Endothelial cell of umbilical vein (primary cell): ENCODE data around the gene SPATA33. TPM values are rescaled to one million over a fixed set of nuclear protein-coding genes. Genes with fewer than 3 reads are reported as not detected.

Experiments used
- BruUV-seq: library from RNA; stranded (reverse); fragments of 400-500 nt; replicated peaks from 2 replicates; lab custom pipeline; 2021; lab: Mats Ljungman, UMichigan
- CTCF ChIA-PET: fragments of 300-600, 350-600 bp; sonication (Branson Sonifier 250); formaldehyde crosslinking; loops from one replicate; lab custom pipeline; 2021; ENCODE audit warnings: antibody characterized with exemption, inconsistent platforms; lab: Charles Lee
- POLR2A ChIA-PET: fragments of 300-600, 350-600 bp; sonication (Branson Sonifier 250); formaldehyde crosslinking; loops from one replicate; lab custom pipeline; 2021; ENCODE audit warnings: antibody characterized with exemption, inconsistent platforms; lab: Charles Lee
- DNase-seq: peaks from one replicate; pipeline ENCODE4 v3.0.0-alpha.2; 2011; ENCODE audit warnings: low read depth, low spot score
- FAIRE-seq: peaks from 2 replicates; lab custom pipeline; 2011; peaks lifted over from hg19 to GRCh38; lab: Jason Lieb, UNC
- H2AFZ ChIP-seq: 2 replicates; pipeline ENCODE4 v1.6.0; 2012; ENCODE audit warnings: low read depth, low read length, control low read depth, inconsistent platforms
- H3K27ac ChIP-seq: 2 replicates; pipeline ENCODE4 v1.5.1; 2011; ENCODE audit warnings: low read depth, mild to moderate bottlenecking, control low read depth, low read length, moderate library complexity; ENCODE audit not compliant: insufficient read depth
- H3K27me3 ChIP-seq, 2 experiments: 2 replicates each; pipeline versions ENCODE4 v1.6.0 to v1.6.1; 2011; ENCODE audit warnings: low read length in 2 of 2, mixed read lengths in 1 of 2; ENCODE audit not compliant: control insufficient read depth in 2 of 2, insufficient read depth in 2 of 2
- H3K36me3 ChIP-seq, 2 experiments: 2 replicates in 1 of 2; 3 replicates in 1 of 2; pipeline ENCODE4 v1.5.1; 2011; ENCODE audit warnings: low read length in 2 of 2, mild to moderate bottlenecking in 1 of 2, moderate library complexity in 1 of 2; ENCODE audit not compliant: control insufficient read depth in 2 of 2, insufficient read depth in 2 of 2; ENCODE audit errors: extremely low read depth in 1 of 2
- H3K4me1 ChIP-seq: 3 replicates; pipeline ENCODE4 v1.5.1; 2011; ENCODE audit warnings: mild to moderate bottlenecking, low read length; ENCODE audit not compliant: control insufficient read depth, insufficient read depth; ENCODE audit errors: extremely low read depth
- H3K4me2 ChIP-seq: 2 replicates; pipeline ENCODE4 v1.6.1; 2011; ENCODE audit warnings: low read length, control low read depth, mixed read lengths; ENCODE audit not compliant: insufficient read depth
- H3K4me3 ChIP-seq, 3 experiments: fragments of 200-600 bp in 1 of 3; sonication (generic), shearing (Covaris generic) in 1 of 3; replicated peaks in 1 of 3; 2 replicates each; pipeline ENCODE4 v1.5.1; 2011 to 2016; ENCODE audit warnings: control low read depth in 3 of 3, low read length in 3 of 3, mild to moderate bottlenecking in 2 of 3, inconsistent platforms in 1 of 3, low read depth in 1 of 3, moderate library complexity in 1 of 3; ENCODE audit not compliant: insufficient read depth in 1 of 3
- H3K79me2 ChIP-seq: 2 replicates; pipeline ENCODE4 v1.6.0; 2012; ENCODE audit warnings: low read length, inconsistent platforms; ENCODE audit not compliant: control insufficient read depth, insufficient read depth
- H3K9ac ChIP-seq: replicated peaks from 2 replicates; pipeline ENCODE3; 2011; ENCODE audit warnings: low read length, control low read depth; ENCODE audit not compliant: insufficient read depth; ENCODE audit errors: extremely low read depth
- H3K9me1 ChIP-seq: replicated peaks from 3 replicates; pipeline ENCODE4 v1.6.0; 2011; ENCODE audit warnings: mild to moderate bottlenecking, low read length; ENCODE audit not compliant: control insufficient read depth, insufficient read depth; ENCODE audit errors: extremely low read depth
- H3K9me3 ChIP-seq: replicated peaks from 2 replicates; pipeline ENCODE4 v1.5.1; 2012; ENCODE audit warnings: low read length, inconsistent platforms; ENCODE audit not compliant: control insufficient read depth, insufficient read depth
- H4K20me1 ChIP-seq: replicated peaks from 2 replicates; pipeline ENCODE3; 2011; ENCODE audit warnings: mild to moderate bottlenecking, low read length; ENCODE audit not compliant: control insufficient read depth, insufficient read depth; ENCODE audit errors: extremely low read depth
- CTCF ChIP-seq, 2 donors: IDR thresholded peaks; 1 replicate in 1 of 2; 2 replicates in 1 of 2; pipeline ENCODE4 v1.5.1; 2011; ENCODE audit warnings: low read length in 2 of 2, mild to moderate bottlenecking in 2 of 2, moderate library complexity in 2 of 2, control low read depth in 1 of 2, inconsistent platforms in 1 of 2, low read depth in 1 of 2; ENCODE audit not compliant: insufficient read depth in 1 of 2; ENCODE audit errors: extremely low read depth in 1 of 2
- EZH2 ChIP-seq: IDR thresholded peaks from 2 replicates; pipeline ENCODE4 v1.6.1; 2012; ENCODE audit warnings: borderline replicate concordance, low read depth, mild to moderate bottlenecking, moderate library complexity, low read length, inconsistent platforms; ENCODE audit not compliant: severe bottlenecking
- FOS ChIP-seq: IDR thresholded peaks from 2 replicates; pipeline ENCODE4 v1.6.1; 2011; ENCODE audit warnings: mild to moderate bottlenecking, low read length, moderate library complexity, borderline replicate concordance; ENCODE audit not compliant: insufficient read depth
- GATA2 ChIP-seq: IDR thresholded peaks from 2 replicates; pipeline ENCODE4 v1.7.0; 2011; ENCODE audit warnings: low read depth, mild to moderate bottlenecking, moderate library complexity, mixed read lengths, low read length; ENCODE audit not compliant: insufficient read length, insufficient read depth
- JUN ChIP-seq: IDR thresholded peaks from 2 replicates; pipeline ENCODE4 v1.6.1; 2011; ENCODE audit warnings: borderline replicate concordance, low read depth; ENCODE audit not compliant: insufficient read length, insufficient read depth
- MAX ChIP-seq: IDR thresholded peaks from 2 replicates; pipeline ENCODE4 v1.6.1; 2011; ENCODE audit not compliant: insufficient read depth, insufficient read length
- MYC ChIP-seq: IDR thresholded peaks from one replicate; pipeline ENCODE4 v1.6.1; 2011; ENCODE audit warnings: mild to moderate bottlenecking, low read depth, low read length
- POLR2A ChIP-seq: IDR thresholded peaks from 2 replicates; pipeline ENCODE4 v1.6.1; 2012; ENCODE audit warnings: low read depth, mild to moderate bottlenecking, control low read depth, low read length
- POLR2AphosphoS5 ChIP-seq: IDR thresholded peaks from 2 replicates; pipeline ENCODE4 v1.6.1; 2012; ENCODE audit warnings: low read depth, mild to moderate bottlenecking, control low read depth, low read length, moderate library complexity; ENCODE audit not compliant: insufficient read depth
- dilution Hi-C: fragments of 300-500 bp; cut with MboI; formaldehyde crosslinking; loops from one replicate; pipeline ENCODE4 v1.15.0; 2019; ENCODE audit warnings: low sequenced_read_pairs; ENCODE audit not compliant: extremely low pct_ligation_motif_present
- intact Hi-C: fragments of 100-400 bp; cut with micrococcal nuclease; formaldehyde crosslinking; loops from one replicate; pipeline ENCODE4 v1.10.0; 2022
- polyA plus RNA-seq, 4 experiments: library from polyadenylated mRNA; depleted of rRNA in 3 of 4; stranded (reverse) in 3 of 4; unstranded in 1 of 4; fragments of >200 nt; gene quantifications; 2 replicates each; pipeline versions ENCODE4 v1.2.1 to v1.2.3, GENCODE V29; 2011 to 2012; ENCODE audit warnings: missing spikeins in 1 of 4
- total RNA-seq: library from RNA; stranded (reverse); gene quantifications from 2 replicates; pipeline ENCODE4 v1.2.3, GENCODE V29; 2021

The SPATA33 gene
- total and polyA plus RNA-seq, 2 donors (not counting 3 experiments of a cell fraction or from before 2014, with no cell fraction given): 3.5 to 11.4 TPM

GRCh38 chr16:89641458-89642119, 16.0 kb upstream of the SPATA33 start:
- TF ChIP-seq POLR2AphosphoS5 (no peak), POLR2A (no peak), FOS (no peak), MAX (no peak), GATA2 (no peak), JUN (no peak), EZH2 (no peak), MYC (no peak), CTCF (IDR thresholded peaks at IDR 0.05; ENCODE audit: extremely low read depth in 1 of 2, insufficient read depth in 1 of 2, low read depth in 1 of 2, low read length in 2 of 2) (no peak)
- H2AFZ ChIP-seq: no peak overlapping the region
- no peaks in the 10 kb centered on the region for H3K79me2 ChIP-seq
- no peaks in the 10 kb centered on the region for H3K9me3 ChIP-seq
- dilution Hi-C loops (no loop called here), intact Hi-C loops (loop anchor here (1.0 kb wide), 3 partner anchors 26 to 67 kb away; no protein-coding TSS in a partner anchor)
- no peak for DNase-seq
- peaks cover 0 to 18% of the 10 kb centered on the region in 2 experiments for H3K36me3 ChIP-seq
- POLR2A ChIA-PET: interaction anchor here (1.1 kb wide), 1 partner anchor 79 kb away, joined by 3 read pairs; no protein-coding TSS in a partner anchor
- H3K4me3 ChIP-seq: no peak overlapping the region
- no TSS peak for BruUV-seq
- CTCF ChIA-PET: interaction anchor here (0.6 to 4.8 kb wide), 11 partner anchors 9 to 220 kb away, joined by 3 to 28 read pairs (median 4); partner anchors contain the start of gene CPNE7
- H3K9ac ChIP-seq: no peak overlapping the region
- no peak overlapping the region for H3K4me2 ChIP-seq
- no peaks in the 10 kb centered on the region for H4K20me1 ChIP-seq
- no peaks in the 10 kb centered on the region for H3K27me3 ChIP-seq
- H3K9me1 ChIP-seq: no peaks in the 10 kb centered on the region
- no peak for FAIRE-seq
- H3K27ac ChIP-seq: no peak overlapping the region
- no peaks in the 10 kb centered on the region for H3K4me1 ChIP-seq
